ENCODE measurements around the gene RAB11FIP3. TPM values are rescaled to one million over a fixed set of nuclear protein-coding genes. Genes with fewer than 3 reads are reported as not detected.

The RAB11FIP3 gene
- total RNA-seq, 2 experiments from 2014 or later, result 14.2 to 17.0 TPM

DNA sequence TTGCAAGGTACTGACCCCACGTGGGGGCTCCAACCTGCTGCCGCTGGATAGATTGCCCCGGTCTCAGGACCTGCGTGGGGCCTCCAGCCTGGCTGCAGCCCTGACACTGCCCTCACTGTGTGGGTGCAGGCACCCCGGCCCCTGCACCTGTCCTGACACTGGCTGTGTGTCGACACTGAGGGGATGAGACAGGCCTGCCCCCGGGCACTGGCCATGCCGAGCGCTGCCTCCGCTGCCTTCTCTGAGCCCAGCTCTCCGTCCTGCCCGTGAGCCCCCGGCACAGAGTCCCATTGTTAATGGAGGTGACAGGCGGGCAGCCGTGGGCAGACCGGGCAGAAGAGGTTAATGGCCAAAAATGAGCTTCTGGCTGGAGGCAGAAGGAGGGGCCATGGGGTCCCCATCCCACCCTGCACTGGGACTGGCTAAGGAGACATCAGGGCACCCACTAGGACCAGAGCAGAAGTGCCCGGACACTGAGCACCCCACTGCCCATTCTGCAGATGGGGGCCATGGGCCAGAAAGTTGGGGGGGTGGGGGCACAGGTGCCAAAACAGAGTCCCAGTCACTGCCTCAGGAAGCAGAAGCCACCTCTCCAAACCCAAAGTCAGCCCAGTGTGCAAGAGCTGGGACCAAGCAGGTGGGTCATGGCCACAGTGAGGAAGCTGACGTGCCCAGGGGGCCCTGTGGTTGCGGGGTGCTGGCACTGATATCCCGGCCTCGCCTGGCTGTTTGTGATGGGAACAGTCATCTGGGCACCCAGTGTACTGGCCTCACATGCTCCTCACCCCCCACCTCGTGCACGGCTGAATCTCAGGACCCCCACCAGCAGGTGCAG lies 132.2 kb downstream of the RAB11FIP3 start:
- Mint-ChIP-seq H3K9me3 (ENCODE audit: low read depth) (no peaks in the 10 kb centered on the region), H3K4me1 (no peaks in the 10 kb centered on the region), H3K27ac (no peak overlapping the region), H3K36me3 (ENCODE audit: low read depth) (no peaks in the 10 kb centered on the region), H3K27me3 (peaks cover 9% of the 10 kb centered on the region), H3K4me3 (no peak overlapping the region)
- DNase-seq, result no peak
- CTCF ChIA-PET, result interaction anchor here (0.6 kb wide), 1 partner anchor 33 kb away, joined by 3 read pairs; no protein-coding TSS in a partner anchor
- POLR2A ChIA-PET, result no interaction called here
- intact Hi-C loops (cut with DNase I, micrococcal nuclease), result no loop called here
- no peak for ATAC-seq

DNA sequence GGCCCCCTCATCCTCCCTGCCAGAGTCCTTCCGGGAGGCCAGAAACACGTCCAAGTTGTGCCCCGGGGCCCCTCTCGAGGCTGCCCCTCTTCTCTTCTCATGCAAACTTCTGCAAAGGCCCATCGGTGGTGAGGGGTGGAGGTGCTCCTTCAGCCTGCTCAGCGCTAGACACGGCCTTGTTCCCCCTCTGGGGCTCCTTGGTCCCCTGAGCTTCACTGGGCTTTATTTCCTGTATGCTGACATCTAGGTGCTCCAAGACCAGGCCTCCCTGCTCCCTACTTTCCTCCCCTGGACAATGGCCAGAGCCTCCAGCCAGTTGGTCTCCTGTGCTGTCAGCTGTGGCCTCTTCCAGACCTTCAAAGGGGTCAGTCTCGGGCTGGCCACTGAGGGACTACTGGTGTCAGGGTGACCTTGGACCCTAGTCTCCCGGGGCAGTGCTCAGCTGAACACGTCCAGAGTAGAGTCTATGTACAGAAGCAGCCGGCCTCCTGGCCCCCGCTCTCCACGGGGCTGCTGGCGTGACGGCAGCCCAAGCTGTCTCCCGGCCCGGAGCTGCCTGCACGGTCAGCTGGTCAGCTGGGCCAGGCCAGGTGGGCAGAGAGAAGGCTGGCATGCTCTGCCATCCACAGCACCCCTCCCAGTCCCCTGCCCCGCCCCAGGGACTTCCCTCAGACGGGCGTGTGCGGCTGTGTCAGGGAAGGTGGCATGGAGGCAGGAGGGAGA lies 133.0 kb downstream of the RAB11FIP3 start:
- Mint-ChIP-seq H3K27me3 (peaks cover 9% of the 10 kb centered on the region), H3K36me3 (ENCODE audit: low read depth) (no peaks in the 10 kb centered on the region), H3K4me1 (no peaks in the 10 kb centered on the region), H3K27ac (no peak overlapping the region), H3K9me3 (ENCODE audit: low read depth) (no peaks in the 10 kb centered on the region), H3K4me3 (no peak overlapping the region)
- DNase-seq (no peak), ATAC-seq (no peak)
- ChIA-PET POLR2A (no interaction called here), CTCF (no interaction called here)
- intact Hi-C loops (cut with DNase I, micrococcal nuclease), result no loop called here

DNA sequence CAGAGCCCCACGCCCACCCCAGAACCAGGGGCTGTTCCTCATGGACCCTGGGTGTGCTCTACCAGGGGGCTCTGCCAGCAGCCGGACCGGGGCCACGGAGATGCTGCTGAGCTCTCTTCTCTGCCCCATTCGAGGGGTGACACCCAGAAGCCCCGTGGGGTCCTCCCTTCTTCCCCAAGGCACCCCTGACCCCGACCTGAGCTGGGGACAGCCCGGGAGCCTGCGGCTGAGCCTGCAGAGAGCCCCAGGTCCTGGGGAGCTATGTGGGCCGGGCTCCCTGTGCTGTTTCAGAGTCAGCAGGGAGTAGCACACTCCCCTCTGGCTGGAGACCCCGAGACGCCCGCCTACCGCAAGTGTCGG lies 133.6 kb downstream of the RAB11FIP3 start:
- Mint-ChIP-seq H3K4me3 (no peak overlapping the region), H3K36me3 (ENCODE audit: low read depth) (no peaks in the 10 kb centered on the region), H3K4me1 (no peaks in the 10 kb centered on the region), H3K27ac (no peak overlapping the region), H3K27me3 (peaks cover 9% of the 10 kb centered on the region), H3K9me3 (ENCODE audit: low read depth) (no peaks in the 10 kb centered on the region)
- ATAC-seq (no peak), DNase-seq (no peak)
- intact Hi-C loops (cut with DNase I, micrococcal nuclease), result no loop called here
- ChIA-PET POLR2A (no interaction called here), CTCF (no interaction called here)

DNA sequence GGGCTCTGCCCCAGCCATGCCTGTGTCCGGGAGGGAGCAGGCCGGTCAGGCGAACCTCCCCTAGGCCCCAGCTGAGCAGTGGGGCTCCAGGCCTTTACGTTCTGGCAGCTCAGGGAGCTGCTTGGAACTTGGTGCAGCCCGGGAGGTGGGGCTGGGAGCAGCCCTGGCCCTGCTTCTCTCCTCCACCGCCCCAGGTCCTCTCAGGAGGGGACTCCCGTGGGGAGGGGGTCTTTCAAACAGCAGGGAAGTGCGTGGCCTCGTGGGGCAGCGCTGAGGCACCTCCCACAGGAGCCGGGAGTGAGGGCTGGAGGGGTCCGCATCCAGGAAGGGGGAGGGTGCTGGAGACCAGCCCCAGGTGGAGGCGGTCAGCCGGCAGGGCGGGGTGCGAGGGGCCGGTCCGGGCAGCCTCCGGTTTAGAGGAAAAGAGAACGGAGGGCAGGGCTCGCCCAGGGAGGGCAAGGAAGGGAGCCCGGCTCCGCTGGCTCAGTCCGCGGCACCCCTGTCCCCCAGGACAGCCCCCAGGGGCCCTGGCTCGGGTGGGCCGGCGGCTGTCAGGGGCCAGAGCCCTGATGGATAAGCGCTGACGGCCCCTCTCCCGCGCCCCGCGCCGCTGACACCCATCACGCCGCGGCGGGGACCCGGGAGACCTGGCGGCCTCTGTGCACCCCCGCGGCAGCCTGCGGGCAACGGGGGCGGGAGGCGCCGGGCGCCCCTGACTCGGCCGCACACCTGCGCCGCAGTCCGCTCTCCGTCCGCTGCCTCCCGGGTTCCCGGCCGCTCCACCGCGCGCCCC lies 134.2 kb downstream of the RAB11FIP3 start:
- no peak for DNase-seq
- no peaks in the 10 kb centered on the region for H3K4me1 Mint-ChIP-seq
- H3K27ac Mint-ChIP-seq, result no peak overlapping the region
- H3K4me3 Mint-ChIP-seq, result no peak overlapping the region
- CTCF ChIA-PET, result no interaction called here
- intact Hi-C loops (cut with DNase I, micrococcal nuclease), result no loop called here
- H3K27me3 Mint-ChIP-seq, result peaks cover 9% of the 10 kb centered on the region
- H3K9me3 Mint-ChIP-seq (ENCODE audit: low read depth), result no peaks in the 10 kb centered on the region
- no peaks in the 10 kb centered on the region for H3K36me3 Mint-ChIP-seq (ENCODE audit: low read depth)
- ATAC-seq, result no peak
- POLR2A ChIA-PET, result no interaction called here

DNA sequence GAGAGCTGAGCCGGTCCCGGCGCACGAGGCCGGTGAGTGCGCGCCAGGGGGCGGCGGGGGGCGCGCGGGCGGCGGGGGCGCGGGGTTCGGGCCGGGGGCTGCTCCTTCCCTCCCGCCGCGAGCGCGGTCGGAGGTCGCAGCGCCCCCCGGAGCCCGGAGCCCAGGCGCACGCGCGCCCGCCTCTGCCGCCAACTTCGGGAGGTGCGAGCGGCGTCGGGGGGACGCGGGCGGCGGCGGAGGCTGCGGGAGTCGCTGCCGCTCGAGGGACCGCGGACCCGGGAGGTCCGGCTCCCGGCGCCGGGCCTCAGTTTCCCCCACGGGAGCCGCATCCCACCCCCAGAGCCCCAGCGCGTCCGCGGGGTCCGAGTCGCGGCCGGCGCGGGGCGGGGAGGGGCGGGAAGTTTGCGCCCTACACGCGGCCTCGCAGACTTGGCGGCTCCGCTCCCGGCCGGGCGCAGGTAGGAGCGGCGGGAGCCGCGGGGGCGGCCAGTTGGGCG lies 134.8 kb downstream of the RAB11FIP3 start, which contains the start of gene PRR35:
Gene PRR35 (plus strand): TSS at position 191 of the 497 bp plus-strand sequence. CDS start 2,901 bp downstream, outside the sequence.
- H3K4me3 Mint-ChIP-seq, result no peak within 1 kb of the TSS
- ATAC-seq (no peak), DNase-seq (no peak)
- no peak within 1 kb of the TSS for H3K27ac Mint-ChIP-seq
- intact Hi-C loops (cut with DNase I, micrococcal nuclease), result no loop called here
- no peaks in the 10 kb centered on the region for H3K9me3 Mint-ChIP-seq (ENCODE audit: low read depth)
- peaks cover 9% of the 10 kb centered on the region for H3K27me3 Mint-ChIP-seq
- no peaks in the 10 kb centered on the region for H3K36me3 Mint-ChIP-seq (ENCODE audit: low read depth)
- POLR2A ChIA-PET, result no interaction called here
- H3K4me1 Mint-ChIP-seq, result no peaks in the 10 kb centered on the region
- CTCF ChIA-PET, result no interaction called here

DNA sequence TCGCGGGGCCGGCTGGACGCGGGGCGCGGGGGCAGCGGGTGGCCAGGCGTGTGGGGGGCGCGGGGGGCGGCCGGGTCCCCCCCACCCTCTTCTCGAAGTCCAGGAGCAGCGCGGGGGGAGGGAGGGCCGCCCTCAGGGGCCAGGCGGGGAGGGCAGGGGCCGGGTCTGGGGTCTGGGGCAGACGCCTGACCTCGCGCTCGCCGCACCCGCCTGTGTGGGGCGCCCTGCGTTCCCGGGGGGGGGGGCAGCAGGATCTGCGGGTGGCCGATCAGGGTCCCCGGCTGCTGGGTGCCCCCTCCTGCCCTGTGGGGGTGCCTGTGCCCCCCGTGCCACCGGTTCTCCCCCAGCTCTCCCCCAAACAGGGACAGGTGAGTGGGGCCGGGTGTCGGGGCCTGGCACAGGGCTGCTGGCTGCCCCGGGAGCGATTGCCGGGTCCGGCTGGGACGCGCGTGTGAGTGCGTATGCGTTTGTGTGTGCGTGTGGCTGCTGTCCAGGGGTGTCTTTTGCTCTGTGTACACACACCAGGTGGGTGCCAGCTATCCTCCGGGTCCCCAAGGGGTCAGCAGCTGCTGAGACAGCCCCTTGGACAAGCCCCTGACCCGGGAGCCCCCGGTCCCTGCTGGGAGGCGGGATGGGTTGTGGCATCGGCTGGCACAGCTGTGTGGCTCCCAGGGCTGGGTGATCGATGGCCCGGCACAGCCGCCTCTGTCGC lies 135.4 kb downstream of the RAB11FIP3 start:
- no peak overlapping the region for H3K4me3 Mint-ChIP-seq
- intact Hi-C loops (cut with DNase I, micrococcal nuclease), result no loop called here
- H3K9me3 Mint-ChIP-seq (ENCODE audit: low read depth), result no peaks in the 10 kb centered on the region
- H3K27me3 Mint-ChIP-seq, result peaks cover 9% of the 10 kb centered on the region
- ChIA-PET CTCF (no interaction called here), POLR2A (no interaction called here)
- H3K36me3 Mint-ChIP-seq (ENCODE audit: low read depth), result no peaks in the 10 kb centered on the region
- DNase-seq (no peak), ATAC-seq (no peak)
- H3K27ac Mint-ChIP-seq, result no peak overlapping the region
- no peaks in the 10 kb centered on the region for H3K4me1 Mint-ChIP-seq

DNA sequence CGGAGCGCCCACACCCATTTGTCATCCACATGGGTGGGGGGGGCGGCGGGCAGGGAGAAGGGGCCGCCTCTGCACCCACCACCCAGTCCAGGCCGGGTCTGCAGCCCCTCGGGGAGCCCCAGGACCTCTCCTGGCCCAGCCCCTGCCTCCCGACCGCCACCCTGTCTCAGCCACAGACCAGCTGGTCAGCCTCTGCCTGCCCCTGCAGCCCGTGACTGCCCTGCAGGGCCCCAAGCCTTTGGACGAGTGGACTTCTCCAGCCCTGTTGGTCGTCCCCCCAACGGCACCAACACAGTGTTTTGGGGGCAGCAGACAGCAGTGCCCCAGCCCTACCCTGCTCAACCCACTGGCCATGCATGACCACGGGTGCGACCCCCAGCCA lies 136.0 kb downstream of the RAB11FIP3 start:
- ChIA-PET CTCF (no interaction called here), POLR2A (no interaction called here)
- H3K27ac Mint-ChIP-seq, result no peak overlapping the region
- no peaks in the 10 kb centered on the region for H3K36me3 Mint-ChIP-seq (ENCODE audit: low read depth)
- DNase-seq, result no peak
- peaks cover 9% of the 10 kb centered on the region for H3K27me3 Mint-ChIP-seq
- no peaks in the 10 kb centered on the region for H3K9me3 Mint-ChIP-seq (ENCODE audit: low read depth)
- H3K4me3 Mint-ChIP-seq, result no peak overlapping the region
- H3K4me1 Mint-ChIP-seq, result peaks cover under 1% of the 10 kb centered on the region
- ATAC-seq, result no peak
- intact Hi-C loops (cut with DNase I, micrococcal nuclease), result no loop called here

DNA sequence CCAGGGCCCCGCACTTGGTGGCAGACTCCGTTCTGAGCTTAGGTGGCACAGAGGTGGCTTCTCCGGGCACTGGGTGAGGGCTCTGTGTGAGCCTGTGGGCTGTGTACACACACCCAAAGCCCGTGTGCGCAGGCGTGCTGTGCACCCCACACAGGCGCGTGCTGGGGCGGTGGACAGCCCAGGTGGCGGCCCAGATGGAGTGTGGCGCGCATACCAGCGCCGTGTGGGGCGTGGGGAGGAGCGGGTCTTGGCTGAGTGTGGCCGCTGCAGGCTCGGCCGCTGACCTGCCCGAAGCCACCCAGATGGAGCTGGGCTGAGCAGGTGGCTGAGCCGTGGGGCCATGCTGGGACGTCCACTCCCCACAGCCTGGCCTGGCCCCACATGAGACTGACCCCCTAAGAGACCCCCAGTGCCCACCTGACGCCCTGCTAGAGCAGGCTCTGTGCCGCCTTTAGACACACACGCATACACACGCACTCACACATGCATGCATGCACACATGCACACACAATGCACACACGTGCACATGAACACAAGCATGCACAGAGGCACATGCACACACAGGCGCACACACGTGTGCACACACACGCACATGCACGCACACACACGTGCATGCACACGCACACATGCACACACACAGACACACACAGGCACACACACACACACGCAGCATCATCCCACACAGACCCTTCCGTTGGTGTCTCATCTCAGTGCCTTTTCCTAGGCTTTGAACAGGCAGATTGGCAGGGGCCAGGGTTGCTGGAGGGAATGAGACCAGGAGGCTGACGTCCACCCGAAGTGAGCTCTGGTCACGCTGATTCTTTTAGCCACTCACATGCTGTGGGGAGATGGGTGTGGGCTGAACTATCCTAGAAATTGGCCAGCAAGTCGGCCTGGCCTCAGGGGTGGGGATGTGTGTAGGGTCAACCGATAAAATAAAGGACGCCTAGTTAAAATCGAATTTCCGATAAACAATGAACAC lies 136.8 kb downstream of the RAB11FIP3 start:
- no peak overlapping the region for H3K4me3 Mint-ChIP-seq
- no peaks in the 10 kb centered on the region for H3K9me3 Mint-ChIP-seq (ENCODE audit: low read depth)
- no peak overlapping the region for H3K27ac Mint-ChIP-seq
- H3K27me3 Mint-ChIP-seq, result peaks cover 9% of the 10 kb centered on the region
- H3K4me1 Mint-ChIP-seq, result peaks cover 9% of the 10 kb centered on the region
- ATAC-seq (no peak), DNase-seq (no peak)
- H3K36me3 Mint-ChIP-seq (ENCODE audit: low read depth), result no peaks in the 10 kb centered on the region
- ChIA-PET CTCF (no interaction called here), POLR2A (no interaction called here)
- intact Hi-C loops (cut with DNase I, micrococcal nuclease), result no loop called here

DNA sequence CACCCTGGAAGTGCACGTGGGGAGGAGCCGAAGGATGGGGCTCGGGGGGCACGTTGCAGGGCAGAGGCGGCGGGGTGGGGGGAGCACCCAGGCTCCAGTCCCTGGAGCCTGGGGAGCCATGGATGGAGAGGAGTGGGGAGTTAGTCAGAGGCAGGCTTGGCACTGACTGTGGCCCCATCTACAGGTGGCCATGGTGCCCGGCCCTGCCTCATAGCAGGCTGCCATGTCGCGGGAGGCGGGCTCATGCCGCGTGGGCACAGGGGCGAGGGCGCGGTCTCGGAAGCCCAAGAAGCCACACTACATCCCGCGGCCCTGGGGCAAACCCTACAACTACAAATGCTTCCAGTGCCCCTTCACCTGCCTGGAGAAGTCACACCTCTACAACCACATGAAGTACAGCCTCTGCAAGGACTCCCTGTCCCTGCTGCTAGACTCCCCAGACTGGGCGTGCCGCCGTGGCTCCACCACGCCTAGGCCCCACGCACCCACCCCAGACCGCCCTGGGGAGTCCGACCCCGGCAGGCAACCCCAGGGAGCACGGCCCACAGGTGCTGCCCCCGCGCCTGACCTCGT lies 137.7 kb downstream of the RAB11FIP3 start:
- CTCF ChIA-PET, result no interaction called here
- no peak overlapping the region for H3K4me3 Mint-ChIP-seq
- no peak overlapping the region for H3K27ac Mint-ChIP-seq
- H3K9me3 Mint-ChIP-seq (ENCODE audit: low read depth), result no peaks in the 10 kb centered on the region
- no peak for ATAC-seq
- intact Hi-C loops (cut with DNase I, micrococcal nuclease), result no loop called here
- H3K27me3 Mint-ChIP-seq, result peaks cover 7% of the 10 kb centered on the region
- peaks cover 9% of the 10 kb centered on the region for H3K4me1 Mint-ChIP-seq
- POLR2A ChIA-PET, result no interaction called here
- no peak for DNase-seq
- H3K36me3 Mint-ChIP-seq (ENCODE audit: low read depth), result no peaks in the 10 kb centered on the region

DNA sequence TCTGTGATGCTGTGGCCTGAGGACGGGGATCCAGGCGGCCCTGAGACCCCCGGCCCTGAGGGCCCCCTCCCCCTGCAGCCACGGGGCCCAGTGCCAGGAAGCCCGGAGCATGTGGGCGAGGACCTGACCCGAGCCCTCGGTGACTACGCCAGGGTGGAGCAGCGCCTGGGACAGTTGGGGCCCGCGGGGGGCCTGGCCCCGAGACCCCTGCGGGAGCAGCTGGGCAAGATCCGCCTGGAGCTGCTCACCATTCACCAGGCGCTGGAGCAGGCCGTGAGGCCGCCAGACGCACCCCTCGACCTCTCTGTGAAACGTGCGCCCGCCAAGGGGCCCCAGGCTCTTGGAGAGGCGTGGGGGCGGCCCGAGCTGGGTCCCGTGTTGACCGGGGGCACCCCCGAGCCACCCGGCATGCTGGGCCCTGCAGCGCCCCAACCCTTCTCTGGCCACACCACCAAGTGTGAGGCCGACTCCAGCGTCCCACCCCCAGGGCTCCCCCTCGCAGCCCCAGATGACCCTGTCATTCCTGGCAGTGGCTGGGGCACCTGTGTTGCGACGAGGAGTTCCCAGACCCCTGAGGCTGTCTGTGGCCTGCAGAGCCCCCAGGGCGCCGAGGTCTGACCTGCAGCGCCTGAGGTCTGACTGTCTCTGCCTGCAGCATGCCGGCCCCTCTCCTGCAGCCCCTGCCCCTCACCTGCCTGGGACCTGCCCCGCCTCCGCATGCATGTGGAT lies 139.4 kb downstream of the RAB11FIP3 start:
- Mint-ChIP-seq H3K4me3 (no peak overlapping the region), H3K27me3 (peaks cover 3% of the 10 kb centered on the region), H3K4me1 (peaks cover 15% of the 10 kb centered on the region), H3K36me3 (ENCODE audit: low read depth) (no peaks in the 10 kb centered on the region), H3K27ac (no peak overlapping the region), H3K9me3 (ENCODE audit: low read depth) (no peaks in the 10 kb centered on the region)
- DNase-seq (no peak), ATAC-seq (no peak)
- ChIA-PET POLR2A (no interaction called here), CTCF (no interaction called here)
- intact Hi-C loops (cut with DNase I, micrococcal nuclease), result no loop called here

Measured in activated CD4-positive, alpha-beta T cell treated with anti-CD3 and anti-CD28 coated beads for 36 hours (primary cell).